Activated CD4-positive, alpha-beta T cell treated with anti-CD3 and anti-CD28 coated beads, Interleukin-2, amount 50 U/mL, for 48 hours (primary cell): Measurements from ENCODE around the gene STARD13.

Source experiments
- DNase-seq, 2 experiments: peaks; one replicate each; pipeline ENCODE4 v3.0.0-alpha.2; 2020

STARD13 gene

DNA sequence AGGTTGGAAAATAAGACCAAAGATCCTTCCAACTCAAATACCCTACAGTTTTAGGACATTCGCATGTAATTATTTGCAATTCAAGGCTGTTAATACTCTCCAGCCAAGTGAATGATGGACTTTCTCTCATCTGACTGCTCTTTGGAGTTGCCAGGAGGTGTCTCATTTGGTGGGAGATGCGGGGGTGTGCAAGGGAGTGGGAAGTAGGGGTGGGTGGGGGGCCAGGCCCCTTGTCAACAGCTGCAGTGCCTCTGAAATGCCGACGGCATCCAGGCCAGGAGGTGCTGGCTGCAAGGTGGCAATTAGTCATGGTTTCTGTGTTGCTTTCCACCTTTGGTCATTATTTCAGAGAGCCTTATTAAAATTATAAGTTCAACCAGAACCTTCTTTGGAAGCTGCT, 147.8 kb downstream of the STARD13 start:
- DNase-seq, result no peak

DNA sequence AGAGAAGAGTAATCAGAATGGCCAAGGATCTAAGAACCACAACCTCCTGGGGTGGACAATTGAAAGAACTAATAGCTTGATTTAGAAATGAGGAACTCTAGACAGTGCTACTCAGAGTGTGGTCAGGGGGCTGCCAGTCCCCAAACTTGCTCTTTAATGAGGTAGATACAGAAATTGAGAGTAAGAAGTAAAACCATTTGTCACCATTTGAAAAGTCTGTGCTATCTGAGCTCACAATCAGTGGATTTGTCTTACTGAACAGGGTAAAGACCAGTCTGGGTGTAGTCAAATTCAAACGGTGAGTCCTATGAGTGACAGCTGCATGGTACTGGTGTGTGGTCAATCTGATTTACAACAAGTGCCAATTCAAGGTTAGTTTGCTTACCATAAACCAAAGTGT, 150.5 kb downstream of the STARD13 start:
- DNase-seq, result no peak

DNA sequence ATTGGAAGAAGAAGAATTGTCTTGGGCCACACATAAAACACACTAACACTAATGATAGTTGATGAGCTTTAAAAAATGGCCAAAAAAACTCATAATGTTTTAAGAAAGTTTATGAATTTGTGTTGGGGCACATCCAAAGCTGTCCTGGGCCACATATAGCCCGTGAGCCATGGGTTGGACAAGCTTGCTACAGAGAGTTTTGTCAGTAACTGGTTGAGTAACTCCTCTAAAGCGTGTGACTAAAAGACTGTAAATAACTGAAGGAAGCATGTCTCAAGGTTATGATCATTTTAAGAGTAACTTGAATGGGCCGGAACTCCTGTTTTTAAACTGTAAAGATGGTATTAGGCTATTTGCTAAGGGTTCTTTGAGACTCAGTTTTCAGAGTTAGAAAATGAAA, 151.3 kb downstream of the STARD13 start:
- DNase-seq, result no peak

DNA sequence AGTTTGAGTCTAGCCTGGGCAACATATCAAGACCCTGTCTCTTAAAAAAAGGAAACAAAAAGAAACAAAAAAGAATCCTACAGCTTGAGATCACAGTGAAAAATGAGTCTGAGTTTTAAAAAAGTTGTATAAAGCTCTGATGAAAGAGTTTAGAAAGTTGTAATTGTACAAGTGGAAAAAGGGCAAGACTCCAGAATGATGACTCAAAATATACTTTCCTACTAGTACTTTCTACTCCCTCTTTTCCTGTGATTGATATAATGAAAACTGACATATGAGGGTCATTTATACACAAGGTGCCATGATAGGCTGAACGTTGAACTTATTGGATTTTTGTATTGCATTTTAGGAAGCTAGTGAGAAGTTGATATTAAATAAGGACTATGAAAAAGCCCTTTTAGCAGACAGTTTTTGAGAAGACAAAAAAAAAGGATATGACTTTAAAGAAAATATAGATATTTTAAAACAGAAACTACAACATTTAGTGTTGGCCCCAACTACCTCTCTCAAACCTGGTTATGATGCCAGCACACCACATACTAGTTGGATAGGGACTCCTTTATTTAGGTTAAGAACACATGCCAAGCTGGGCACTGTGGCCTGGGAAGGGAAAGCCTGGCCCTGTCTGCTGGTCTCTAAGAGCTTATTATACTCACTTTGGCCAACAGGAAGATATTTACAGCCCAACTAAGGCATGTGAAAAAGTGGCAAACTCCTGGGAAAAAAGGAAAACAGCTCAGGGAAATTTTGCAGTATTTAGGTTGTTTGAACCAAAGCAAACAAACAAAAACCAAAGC, 152.7 kb downstream of the STARD13 start:
- DNase-seq, result no peak

DNA sequence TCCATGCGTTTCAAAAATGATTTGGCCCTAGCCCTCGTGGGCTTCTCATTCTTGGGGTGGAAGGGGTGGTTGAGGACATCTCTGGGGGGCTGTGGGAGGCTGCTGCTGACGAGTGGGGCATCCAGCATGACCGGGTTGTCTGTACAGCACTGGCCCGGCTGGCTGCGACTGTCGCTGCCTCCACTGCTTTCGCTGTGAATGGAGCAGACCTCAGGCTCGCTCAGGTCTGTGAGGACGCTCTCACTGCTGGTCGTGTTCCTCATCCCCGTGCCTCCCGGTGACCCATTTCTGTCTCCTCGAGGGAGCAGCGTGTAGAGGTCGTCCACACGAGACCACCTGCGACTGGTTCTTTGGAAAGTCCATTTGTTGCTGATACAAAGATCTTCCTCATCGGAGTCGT, 155.7 kb downstream of the STARD13 start:
- DNase-seq, result no peak

DNA sequence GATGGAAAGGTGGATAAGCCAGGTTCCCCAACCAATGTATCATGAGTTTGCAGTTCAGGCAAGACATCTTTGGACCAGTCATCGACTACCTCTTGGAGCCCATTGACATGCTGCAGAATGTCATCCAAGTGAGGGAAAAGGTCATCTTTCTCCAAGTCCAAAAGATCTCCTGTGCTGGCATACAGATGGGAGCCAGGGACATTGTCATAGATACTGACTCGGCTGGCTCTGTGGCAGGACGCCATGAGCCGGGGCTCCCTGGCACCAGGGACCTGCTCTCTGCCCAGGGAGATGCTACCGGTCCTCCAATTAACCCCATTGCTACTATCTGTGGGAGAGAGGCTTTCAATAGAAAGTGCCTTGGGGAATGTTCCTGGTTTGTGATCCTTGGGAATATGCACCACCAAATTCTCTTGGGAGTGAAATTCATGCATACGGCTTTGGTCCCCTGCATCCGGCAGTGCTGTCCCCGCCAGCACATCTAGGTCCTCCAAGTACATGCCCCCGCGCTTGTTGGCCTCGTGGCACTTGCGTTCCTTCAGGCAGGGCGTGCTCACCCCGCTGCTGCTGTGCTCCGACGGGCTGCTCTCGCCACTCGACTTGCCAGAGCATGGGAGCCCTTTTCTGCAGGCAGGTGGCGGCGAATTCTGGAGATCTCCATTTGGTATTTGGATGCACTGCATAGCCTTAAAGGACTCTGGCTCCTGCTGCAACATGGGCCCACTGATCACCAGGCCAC, 156.3 kb downstream of the STARD13 start:
- no peak for DNase-seq

DNA sequence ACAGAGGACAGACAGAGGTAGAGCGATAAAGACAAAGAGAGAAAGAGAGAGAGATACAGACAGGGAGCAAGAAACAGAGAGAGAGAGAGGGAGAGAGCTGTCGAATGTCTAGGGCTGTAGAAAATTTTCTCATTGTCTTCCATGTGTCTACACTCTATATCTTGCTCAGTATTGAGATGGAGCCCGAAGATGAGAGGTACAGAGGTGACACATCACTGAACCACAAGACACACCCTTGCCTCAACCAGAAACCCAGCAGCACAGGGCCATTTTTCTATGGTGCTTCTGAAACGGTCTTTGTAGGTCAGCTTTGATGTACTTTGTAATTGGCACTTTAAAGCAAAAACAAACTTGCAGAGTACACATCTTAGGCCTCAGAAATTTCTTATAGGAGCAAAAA, 157.4 kb downstream of the STARD13 start:
- no peak for DNase-seq

DNA sequence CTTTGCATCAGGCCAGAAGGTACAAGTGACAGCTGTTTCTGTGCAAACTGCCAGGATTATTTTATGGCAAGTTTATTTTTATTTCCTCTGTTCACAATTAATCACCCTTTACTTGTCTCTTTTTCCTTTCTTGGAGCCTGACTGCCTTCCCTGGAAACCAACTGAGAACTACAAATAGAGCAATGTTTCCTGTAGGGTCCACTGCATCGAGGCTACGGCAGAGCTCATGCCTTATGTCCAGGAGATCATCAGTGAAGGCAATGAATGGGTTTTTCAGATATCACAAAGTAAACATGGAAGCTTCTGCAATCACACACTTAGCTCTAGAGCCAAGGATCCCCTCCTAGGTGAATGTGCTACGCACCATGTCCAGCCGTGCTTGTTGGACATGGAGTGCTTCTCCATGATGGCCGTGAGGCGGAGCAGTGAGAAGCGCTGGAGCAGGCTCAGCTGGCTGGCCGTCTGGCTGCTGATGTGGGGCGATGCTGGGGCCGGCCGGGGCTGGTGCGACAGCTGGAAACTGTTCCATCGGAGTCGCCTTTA, 158.5 kb downstream of the STARD13 start:
- no peak for DNase-seq

DNA sequence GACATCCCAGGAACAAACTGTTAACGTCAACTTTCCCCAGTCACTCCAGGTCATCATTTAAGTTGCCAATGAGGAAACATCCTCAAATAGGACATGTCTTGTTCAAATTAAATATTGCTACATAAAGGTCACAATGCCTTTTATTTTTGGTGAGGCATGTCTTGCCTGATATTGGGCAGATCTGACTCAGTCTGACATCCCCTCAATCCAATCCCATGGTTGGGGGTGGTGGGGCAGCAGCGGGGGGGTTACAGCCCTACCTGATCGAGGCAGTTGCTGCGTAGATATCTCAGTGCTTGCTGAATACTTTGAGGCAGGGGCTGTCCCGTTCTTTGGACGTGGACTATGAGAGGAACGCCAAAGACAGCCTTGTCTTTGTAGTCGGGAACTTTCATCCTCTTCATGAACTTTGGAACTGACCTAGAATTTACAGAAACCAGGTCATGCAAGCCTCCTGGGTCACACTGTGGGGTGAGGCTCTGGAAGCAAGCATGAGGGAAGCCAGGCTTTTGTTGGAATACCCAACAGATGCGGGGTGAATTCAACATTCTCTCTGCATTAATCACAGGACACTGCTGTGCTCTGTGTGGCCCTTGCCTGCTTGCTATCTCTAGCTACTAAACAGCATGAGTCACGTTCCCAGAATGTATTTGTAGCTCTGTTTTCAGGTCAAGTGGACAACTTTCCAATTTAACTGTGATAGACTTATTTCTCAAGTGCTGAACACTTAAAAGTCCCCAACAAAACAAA, 159.6 kb downstream of the STARD13 start:
- DNase-seq, result no peak

DNA sequence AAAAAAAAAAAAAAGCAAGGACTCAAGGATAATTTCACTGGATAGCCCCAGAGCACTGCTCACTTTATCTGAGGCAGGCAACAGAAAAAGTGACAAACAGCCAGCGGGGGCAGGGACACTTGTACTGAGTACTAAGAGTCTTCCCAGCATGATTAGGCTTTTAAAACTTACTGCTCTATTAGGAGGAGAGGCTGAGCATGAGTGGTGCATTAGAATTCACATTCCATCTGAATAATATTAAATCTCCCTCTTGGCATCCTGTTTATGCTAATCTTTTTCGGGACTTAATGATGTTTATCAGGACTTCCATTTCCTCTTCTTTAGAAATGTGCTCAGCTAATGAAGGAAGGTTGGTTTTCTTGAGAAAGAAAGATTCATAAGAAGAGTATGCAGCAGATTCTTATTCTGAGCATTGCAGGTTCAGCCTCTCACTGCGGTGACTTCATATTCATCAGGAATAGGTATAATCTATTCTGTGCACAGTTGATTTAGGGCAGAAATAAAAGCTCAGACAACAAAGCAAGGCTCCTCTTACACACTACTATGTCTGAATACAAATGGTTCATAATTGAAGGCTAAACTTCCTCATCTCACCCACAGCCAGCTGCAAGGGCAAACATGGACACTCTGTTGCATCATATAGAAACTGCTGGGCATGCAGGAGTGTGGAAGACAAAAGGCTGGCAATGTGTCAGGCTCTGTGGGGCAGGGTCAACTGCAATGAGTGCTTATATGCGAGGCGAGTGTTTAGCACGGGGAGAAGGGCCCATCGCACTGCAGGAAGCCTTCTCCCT, 162.3 kb downstream of the STARD13 start:
- no peak for DNase-seq

DNA sequence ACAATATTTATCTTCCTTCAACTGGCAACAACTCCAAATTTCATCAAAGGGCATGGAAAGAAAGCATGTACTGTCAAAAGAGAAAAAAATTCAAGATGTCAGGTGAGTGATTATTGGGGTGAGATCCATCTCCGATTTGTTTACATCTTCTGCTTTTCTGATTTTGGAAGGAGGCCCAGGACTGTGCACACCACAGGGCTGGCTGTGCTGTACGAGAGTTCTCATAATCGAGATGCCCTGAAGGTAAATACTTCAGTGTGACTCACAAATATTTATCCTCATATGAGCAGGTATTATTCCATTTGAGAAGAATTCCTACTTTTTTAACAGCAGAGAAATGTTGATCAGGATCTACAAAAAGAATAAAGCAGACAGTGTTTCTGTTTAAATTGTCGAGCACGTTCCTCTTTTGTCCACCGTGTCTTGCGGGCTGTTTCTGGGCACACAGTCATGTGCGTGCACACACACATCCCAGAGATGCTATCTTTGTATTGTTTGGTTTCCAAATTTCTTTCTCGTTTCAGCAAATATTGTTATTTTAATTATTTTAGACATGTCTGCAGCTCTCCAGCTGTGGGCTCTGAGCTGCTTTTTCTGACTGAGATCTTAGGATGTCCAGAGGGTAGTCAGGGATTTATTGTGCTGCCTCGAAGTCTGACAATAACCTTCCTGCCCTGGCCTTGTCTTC, 165.6 kb downstream of the STARD13 start:
- no peak for DNase-seq

DNA sequence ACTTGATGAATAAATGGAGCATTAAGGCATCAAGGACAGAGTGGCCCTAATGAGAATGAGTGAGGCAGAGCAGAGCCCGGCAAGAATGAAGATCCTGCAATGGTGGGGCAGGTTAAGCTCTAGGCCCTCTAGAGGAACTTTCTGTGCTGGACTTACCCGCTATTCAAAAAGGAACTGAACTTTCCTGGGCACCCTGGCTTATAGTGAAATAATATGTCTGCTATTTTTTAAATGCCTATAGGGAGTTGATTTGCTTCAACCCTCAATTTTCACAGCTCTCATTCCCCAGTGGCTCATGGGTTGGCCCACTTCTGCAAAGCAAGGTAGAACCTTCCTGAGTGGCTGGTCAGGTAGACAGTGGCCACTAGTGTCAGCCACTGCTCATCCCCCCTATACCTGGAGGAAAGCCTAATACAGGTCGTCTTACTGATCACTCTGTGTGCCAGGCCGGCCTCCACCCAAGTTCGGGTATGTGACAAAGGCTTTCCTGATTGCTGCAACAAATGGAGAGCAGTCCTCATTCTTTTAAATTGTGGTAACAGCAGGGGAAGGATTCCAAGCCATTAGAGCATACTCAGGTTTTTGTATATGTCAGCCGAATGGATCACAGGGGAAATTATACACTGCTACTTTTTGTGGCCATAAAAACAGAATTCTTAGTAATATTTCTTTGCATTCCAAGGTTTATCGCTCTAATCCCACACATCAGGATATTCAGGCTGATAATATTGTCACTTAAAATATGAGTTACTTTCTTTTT, 166.4 kb downstream of the STARD13 start:
- DNase-seq, result no peak

DNA sequence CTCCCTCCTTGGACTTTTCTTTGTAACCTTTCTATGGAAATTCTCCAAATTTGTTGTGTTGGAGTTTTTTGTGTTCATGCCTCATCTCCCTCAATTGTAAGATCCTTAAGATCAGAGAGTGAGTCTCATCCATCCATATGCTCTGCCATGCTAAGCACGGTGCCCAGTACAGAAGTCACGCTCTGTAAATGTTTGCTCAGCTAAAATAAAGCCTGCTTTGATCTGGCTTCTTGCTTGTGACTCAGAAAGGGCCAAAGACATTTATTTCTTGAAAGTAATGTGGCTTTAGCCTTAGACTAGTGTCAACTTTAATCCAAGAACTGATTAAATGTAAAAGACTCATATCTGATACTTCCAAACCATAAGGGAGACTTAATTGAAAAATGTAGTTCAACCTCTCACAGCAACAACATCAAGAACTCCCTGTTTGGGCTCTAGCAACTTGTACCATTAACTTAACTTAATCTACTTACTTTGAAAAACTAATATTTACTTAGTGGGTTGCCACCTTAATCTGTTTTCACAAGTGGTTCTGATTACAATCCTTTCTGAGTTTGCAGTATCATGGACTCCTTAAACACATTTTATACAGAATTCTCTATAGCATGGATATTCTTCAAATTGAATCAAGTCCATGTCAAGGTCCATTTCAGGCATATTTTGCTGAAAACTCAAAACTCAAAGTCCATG, 169.1 kb downstream of the STARD13 start:
- DNase-seq, result no peak

DNA sequence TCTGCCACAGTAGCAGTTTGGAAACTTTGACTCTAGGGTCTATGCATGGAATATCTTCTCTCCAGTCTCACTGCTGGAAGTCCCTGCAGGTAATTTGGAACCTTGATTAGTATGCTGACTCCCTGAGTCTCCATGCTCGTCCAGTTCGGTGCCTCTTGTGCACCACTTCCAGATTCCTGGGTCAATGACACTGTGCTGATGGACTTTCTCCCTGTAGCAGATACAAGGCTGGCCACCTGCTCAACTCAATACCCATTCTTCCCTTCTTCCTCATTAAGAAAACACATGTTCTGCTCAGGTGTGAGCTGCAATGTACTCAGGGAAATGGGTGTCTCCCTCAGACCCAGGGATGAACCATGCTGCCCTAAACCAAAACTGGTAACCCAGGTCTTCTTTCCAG, 170.3 kb downstream of the STARD13 start:
- no peak for DNase-seq

DNA sequence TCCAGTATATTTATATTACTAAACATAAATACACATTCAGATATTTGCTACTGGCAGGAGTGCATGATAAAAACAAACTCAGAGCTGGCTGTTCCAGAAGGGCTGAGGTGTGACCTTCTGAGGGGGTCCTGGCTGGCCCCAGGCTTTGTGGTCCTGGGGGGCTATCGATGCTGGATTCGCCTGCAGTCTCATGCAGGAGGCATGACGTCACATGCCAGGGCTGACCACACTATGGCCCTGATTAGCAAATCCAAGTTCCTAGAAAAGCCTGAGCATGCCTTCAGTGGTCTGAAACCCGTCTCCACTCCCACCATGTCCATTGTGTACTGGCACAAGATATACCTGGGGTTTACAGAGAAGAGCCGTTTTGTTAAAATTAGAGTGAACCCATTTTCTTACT, 171.4 kb downstream of the STARD13 start:
- DNase-seq, result no peak

DNA sequence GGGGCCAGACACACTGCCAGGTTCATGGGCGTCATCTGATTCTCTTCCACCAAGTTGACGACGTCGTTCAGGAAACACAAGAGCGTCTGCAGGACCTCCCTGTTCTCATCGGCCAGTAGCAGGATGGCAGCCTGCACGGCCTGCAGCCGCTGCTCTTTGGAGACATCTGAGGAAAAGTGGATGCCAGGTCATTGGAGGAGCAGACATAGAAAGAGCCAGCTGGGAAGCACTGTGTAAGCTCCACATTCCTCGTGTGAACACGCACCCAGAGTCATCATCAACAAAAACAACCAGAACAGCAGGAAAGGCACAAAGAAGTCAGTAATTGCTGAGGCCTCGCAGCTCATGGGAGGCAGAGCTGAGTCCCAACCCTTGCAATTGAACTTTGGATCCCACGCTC, 172.8 kb downstream of the STARD13 start:
- DNase-seq, result no peak

DNA sequence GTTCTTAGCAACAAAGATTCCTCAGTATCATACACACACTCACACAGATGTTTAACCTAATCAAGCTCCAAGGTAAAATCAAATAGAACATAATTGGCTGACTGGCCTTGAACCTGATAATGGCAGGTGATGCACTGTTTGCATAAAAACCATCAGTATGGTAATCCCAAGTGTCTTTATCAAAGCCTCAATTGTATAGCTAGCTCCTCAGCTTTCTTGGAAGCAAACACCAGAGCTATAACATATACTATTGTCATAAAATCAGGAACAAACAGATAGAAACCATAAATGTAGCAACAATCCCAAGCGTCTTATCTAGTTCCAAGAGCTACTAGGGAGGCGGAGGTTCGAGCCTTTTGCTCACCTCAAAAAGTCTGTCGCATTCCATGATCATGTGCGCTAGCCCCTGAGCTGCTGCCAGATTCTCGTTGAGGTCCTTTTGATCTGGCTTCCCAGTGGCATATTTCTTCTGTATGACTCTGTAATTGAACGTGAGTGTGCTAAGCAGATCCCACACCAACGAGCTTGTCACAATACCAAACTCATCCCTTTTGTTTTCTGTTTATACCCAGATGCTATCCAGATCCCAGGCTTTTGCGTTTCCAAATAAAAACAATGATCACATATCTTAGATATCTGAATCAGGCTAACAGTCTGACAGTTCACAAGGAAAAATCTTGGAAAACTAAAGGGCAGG, 174.0 kb downstream of the STARD13 start:
- DNase-seq, result no peak

DNA sequence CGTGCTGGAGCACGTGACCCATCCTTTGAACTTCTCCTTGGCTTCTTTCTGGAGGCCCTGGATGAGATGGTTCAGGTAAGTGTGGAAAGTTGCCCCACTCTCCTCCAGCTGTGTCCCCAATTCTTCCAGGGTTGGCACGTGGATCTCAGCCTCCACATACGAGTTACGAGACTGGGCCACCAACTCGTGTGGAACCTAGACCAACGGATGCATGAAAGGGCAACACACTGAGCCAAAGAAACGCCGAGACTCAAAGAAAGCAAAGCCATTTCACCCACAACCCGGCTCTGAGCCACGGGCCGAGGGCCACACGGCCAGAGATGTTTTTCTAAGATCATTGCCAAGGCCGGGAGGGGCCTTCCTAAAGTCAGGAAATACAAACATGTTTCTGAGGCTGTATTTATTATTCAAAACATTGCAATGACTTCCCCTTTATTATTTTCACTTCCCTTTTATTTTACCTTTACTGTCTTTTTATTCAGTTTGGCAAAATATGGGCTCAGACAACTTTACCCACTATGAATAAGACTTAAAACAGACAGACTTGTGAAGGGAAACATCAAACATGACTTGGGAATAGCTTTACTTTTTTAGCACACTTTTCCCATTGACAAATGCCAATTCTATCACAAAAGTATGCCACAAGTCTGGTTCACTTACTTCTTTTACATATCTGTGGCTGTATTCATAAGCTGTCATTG, 174.7 kb downstream of the STARD13 start:
- no peak for DNase-seq

DNA sequence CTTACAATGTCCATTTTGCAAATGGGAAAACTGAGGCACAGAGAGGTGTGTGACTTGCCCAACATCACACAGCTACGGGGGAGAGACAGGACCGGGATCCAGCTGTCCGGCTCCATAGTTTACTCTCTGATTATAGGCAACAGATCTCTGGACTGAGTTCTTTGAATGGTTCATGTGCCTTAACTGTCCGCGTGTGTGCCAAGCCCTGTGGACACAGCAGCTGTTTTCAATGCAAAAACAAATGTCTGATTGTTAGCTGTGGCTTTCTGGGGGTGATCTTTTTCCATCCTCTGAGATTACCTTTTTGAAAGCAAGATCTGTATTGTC, 175.2 kb downstream of the STARD13 start:
- DNase-seq, result no peak

DNA sequence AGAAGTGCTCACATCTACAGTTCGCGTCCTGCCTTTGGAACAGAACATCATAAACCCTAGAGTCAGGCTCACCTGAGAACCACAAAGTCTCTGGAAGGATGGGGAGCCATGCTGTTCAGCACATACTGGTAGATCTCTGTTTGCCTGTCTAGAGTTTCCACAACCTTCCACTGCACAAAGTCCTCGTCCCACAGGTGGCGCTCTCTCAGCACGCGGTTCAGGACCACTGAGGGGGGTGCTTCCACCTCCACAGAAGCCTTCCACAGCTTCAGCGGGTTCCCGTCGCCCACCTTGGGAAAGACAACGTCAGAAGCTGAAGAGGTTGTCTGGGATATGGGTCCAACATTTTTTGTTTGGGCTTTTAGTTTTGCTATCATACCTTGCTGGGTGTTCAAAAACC, 175.8 kb downstream of the STARD13 start:
- DNase-seq, result no peak
